Measurements from ENCODE around the gene RIC8A.
"Not testable (repeated sequence)": the region's sequence is repeated elsewhere in the genome, so short reads cannot be mapped to it uniquely, and the experiment has no call there.

The RIC8A gene

DNA sequence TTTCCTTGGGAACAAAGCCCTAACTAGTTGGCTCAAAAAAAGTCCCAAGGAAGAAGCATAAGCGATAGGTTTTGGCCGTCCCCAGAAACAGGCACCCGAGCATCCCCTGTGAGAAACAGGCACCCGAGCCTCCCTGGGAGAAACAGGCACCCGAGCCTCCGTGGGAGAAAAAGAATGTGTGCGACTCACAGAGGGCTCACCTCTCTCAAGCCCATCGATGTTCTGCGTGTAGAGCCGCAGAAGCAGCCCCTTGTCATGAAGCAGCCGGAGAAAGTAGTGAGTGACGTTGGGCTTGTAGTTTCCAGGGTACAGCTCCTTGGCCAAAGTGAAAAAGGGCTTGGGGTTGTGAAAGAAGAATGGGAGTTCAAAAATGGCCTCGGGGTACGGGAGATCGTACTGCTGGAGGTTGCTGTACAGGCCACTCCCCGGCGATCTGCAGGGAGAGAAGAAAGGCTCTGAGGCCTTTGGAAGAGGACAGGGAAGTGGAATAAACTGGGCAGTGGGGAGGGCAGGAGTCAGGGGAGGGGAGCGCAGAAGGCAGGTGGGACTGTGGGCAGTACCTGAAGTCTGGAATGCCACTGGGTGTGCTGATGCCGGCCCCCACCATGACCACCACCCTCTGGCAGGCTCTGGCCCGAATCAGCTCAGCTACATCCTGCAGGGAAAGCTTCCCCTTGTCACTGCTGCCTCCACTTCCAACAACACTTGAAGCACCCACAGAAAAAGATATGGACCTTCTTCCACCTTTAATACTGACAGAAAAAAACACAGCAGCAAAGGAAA, 25.5 kb downstream of the RIC8A start:
- Histone ChIP-seq H3K79me2 (ENCODE audit: control insufficient read depth, insufficient read depth, low read length, unreplicated experiment) (peaks cover 30% of the 10 kb centered on the region), H3K27me3 (ENCODE audit: insufficient read depth, low read length) (no peaks in the 10 kb centered on the region), H3K4me3 (ENCODE audit: low read depth, low read length) (no peak overlapping the region), H3K36me3 (ENCODE audit: insufficient read depth, low read length) (peaks cover 7% of the 10 kb centered on the region; the same call in 1 of the 2 replicates), H3K4me1 (ENCODE audit: control insufficient read depth, insufficient read depth, low read length, unreplicated experiment) (peaks cover 4% of the 10 kb centered on the region), H2AFZ (ENCODE audit: low read length, unreplicated experiment) (no peak overlapping the region), H3K27ac (ENCODE audit: low read depth, low read length) (no peak overlapping the region)

DNA sequence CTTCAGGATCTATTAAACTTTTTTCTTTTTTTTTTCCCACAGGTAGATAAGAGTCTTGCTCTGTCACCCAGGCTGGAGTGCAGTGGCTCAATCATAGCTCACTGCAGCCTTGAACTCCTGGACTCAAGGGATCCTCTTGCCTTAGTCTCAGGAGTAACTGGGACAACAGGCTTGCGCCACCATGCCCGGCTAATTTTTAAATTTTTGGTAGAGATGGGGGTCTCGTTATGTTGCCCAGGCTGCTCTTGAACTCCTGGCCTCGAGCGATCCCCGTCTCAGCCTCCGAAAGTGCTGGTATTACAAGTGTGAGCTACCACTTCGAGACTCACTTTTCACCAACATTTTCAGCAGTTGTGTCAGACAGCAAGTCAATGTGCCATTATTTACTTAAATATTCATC, 27.7 kb downstream of the RIC8A start:
- Histone ChIP-seq H2AFZ (ENCODE audit: low read length, unreplicated experiment) (peak overlapping the region; percentile 96), H3K36me3 (ENCODE audit: insufficient read depth, low read length) (0 out of 2 replicates have a peak, but pooled peaks cover 5% of the 10 kb centered on the region), H3K79me2 (ENCODE audit: control insufficient read depth, insufficient read depth, low read length, unreplicated experiment) (peaks cover 47% of the 10 kb centered on the region), H3K27me3 (ENCODE audit: insufficient read depth, low read length) (no peaks in the 10 kb centered on the region), H3K4me1 (ENCODE audit: control insufficient read depth, insufficient read depth, low read length, unreplicated experiment) (peaks cover 13% of the 10 kb centered on the region), H3K4me3 (ENCODE audit: low read depth, low read length) (peak overlapping the region; percentile 92), H3K27ac (ENCODE audit: low read depth, low read length) (peak overlapping the region; percentile 49; the same call in 1 of the 2 replicates)

DNA sequence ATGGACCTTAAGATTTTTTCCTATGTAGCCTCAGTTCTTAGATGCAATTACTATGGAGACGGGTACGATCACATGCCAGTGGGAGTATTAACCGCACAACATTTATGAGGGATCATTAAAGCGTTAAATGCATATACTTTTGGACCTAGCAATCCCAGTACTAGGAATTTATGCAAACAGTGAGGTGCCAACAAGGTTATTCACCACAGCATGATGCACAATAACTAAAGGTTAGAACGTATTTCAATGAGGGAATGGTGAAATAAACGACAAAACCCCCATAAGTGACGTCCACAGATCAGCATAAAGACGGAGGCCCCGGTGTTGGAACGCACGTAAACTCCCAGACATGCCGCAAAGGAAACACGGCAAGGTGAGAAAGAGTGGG, 28.1 kb downstream of the RIC8A start:
- H3K4me3 ChIP-seq (ENCODE audit: low read depth, low read length) = peak overlapping the region; percentile 92
- H2AFZ ChIP-seq (ENCODE audit: low read length, unreplicated experiment) = peak overlapping the region; percentile 96
- H3K27me3 ChIP-seq (ENCODE audit: insufficient read depth, low read length) = no peaks in the 10 kb centered on the region
- peak overlapping the region; percentile 49 for H3K27ac ChIP-seq (ENCODE audit: low read depth, low read length)
- H3K79me2 ChIP-seq (ENCODE audit: control insufficient read depth, insufficient read depth, low read length, unreplicated experiment) = peaks cover 50% of the 10 kb centered on the region
- H3K36me3 ChIP-seq (ENCODE audit: insufficient read depth, low read length) = 0 out of 2 replicates have a peak, but pooled peaks cover 5% of the 10 kb centered on the region
- H3K4me1 ChIP-seq (ENCODE audit: control insufficient read depth, insufficient read depth, low read length, unreplicated experiment) = peaks cover 13% of the 10 kb centered on the region

DNA sequence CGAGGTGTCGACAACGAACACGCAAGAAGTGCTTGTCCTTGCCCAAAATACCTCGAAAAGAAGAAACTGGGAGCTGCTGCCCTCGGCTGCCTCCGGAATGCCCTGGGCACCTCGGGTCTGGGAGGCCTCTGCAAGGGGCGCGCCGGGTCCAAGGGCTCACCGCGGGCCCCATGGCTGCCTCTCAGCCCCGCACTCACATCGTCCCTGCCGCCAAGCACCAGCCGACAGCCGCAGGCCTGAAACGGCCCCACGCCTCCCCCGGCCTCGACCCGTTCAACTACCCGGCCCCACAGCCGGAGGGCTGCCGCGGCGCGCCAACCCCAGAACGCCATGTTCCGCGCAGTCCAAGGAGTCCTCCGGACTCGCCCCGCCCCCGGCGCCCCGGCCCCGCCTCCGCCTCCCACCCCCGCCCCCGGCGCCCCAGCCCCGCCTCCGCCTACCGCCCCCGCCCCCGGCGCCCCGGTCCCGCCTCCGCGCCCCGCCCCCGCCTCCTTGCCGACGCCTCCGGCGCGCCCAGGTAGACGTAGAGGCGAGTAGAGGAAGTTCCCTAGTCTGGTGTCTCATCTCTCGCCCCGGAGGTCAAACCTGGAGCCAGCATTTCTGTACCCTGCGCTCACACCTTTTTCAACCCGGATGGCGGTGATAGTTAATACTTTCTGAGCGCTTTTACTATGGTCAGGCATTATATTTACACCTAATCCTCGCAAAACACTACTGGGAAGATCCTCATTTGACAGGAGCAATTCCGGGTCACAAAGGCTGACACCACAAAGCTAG, 28.7 kb downstream of the RIC8A start, which contains the start of gene SIRT3:
Gene SIRT3 (minus strand): TSS at position 346 of the 777 bp plus-strand sequence. CDS start 14 bp downstream, at position 332.
- 0 out of 2 replicates have a peak, but pooled peaks cover 5% of the 10 kb centered on the region for H3K36me3 ChIP-seq (ENCODE audit: insufficient read depth, low read length)
- H3K4me3 ChIP-seq (ENCODE audit: low read depth, low read length) = peak within 1 kb of the TSS; percentile 92
- H3K27ac ChIP-seq (ENCODE audit: low read depth, low read length) = peak within 1 kb of the TSS; percentile 92
- H2AFZ ChIP-seq (ENCODE audit: low read length, unreplicated experiment) = peak within 1 kb of the TSS; percentile 96
- peaks cover 52% of the 10 kb centered on the region for H3K79me2 ChIP-seq (ENCODE audit: control insufficient read depth, insufficient read depth, low read length, unreplicated experiment)
- H3K27me3 ChIP-seq (ENCODE audit: insufficient read depth, low read length) = no peaks in the 10 kb centered on the region
- peaks cover 13% of the 10 kb centered on the region for H3K4me1 ChIP-seq (ENCODE audit: control insufficient read depth, insufficient read depth, low read length, unreplicated experiment)

DNA sequence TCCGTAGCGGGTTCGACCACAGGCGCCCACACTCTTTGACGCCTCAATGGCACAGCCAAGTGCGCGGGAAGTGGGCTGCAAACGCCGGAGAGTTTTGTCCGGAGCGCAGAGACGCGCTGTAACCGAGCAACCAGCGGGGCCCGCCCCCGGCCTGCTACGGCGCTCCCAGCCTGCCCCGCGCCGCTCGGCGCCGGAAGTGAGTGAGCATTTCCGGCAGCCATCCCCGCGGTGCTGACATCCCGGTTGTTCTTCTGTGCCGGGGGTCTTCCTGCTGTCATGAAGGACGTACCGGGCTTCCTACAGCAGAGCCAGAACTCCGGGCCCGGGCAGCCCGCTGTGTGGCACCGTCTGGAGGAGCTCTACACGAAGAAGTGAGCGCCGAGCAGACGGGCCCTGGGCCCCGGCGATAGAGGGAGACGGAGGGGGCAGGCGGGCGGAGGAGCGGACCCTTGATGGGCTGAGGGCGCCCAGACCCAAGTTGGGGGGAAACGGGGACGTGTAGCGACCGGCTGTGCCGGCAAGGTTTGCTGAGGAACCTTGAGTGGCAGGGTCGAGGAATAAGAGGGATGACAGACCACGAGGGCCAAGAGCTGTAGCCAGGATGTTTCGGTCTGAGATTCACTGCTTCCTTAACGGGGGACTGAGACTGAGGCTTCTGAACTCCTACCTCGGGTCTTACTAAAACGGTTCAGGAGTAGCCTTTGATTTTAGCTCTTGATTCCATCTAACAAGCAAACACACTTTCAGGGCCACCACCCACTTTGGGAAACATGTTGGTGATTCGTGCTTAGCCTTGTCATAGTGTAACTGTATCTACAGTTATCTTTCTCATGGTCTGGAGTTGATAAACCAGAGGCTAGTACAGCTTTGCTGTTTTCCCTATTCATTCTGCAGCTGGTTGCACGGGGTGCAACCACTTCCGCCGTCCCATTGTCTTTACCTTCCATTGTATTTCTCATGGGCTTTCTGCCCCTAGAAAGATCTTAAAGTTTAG, 29.6 kb downstream of the RIC8A start, which contains the start of gene PSMD13:
Gene PSMD13 (plus strand): TSS at position 203 of the 994 bp plus-strand sequence. CDS start 74 bp downstream, at position 277.
- Histone ChIP-seq H3K27ac (ENCODE audit: low read depth, low read length) (peak within 1 kb of the TSS; percentile 92), H2AFZ (ENCODE audit: low read length, unreplicated experiment) (peak within 1 kb of the TSS; percentile 96), H3K27me3 (ENCODE audit: insufficient read depth, low read length) (no peaks in the 10 kb centered on the region), H3K36me3 (ENCODE audit: insufficient read depth, low read length) (0 out of 2 replicates have a peak, but pooled peaks cover 5% of the 10 kb centered on the region), H3K79me2 (ENCODE audit: control insufficient read depth, insufficient read depth, low read length, unreplicated experiment) (peaks cover 56% of the 10 kb centered on the region), H3K4me3 (ENCODE audit: low read depth, low read length) (peak within 1 kb of the TSS; percentile 92), H3K4me1 (ENCODE audit: control insufficient read depth, insufficient read depth, low read length, unreplicated experiment) (peaks cover 13% of the 10 kb centered on the region)

DNA sequence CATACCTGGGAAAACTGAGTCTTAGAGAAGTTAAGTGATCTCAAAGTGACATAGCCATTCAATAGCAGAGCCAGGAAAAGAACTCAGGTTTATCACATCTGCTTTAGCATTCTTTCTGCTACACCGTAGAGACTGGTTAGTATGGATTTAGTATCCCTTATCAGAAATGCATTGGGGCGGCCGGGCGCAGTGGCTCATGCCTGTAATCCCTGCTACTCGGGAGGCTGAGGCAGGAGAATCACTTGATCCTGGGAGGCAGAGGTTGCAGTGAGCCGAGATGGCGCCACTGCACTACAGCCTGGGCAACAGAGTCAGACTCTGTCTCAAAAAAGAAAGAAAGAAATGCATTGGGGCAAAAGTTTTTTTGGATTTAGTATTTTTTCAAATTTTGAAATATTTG, 30.8 kb downstream of the RIC8A start:
- not testable (repeated sequence) for H3K36me3 ChIP-seq (ENCODE audit: insufficient read depth, low read length); H2AFZ ChIP-seq (ENCODE audit: low read length, unreplicated experiment); H3K27ac ChIP-seq (ENCODE audit: low read depth, low read length); H3K27me3 ChIP-seq (ENCODE audit: insufficient read depth, low read length)
- Histone ChIP-seq H3K79me2 (ENCODE audit: control insufficient read depth, insufficient read depth, low read length, unreplicated experiment) (peaks cover 56% of the 10 kb centered on the region), H3K4me1 (ENCODE audit: control insufficient read depth, insufficient read depth, low read length, unreplicated experiment) (peaks cover 13% of the 10 kb centered on the region), H3K4me3 (ENCODE audit: low read depth, low read length) (peak overlapping the region; percentile 92)

DNA sequence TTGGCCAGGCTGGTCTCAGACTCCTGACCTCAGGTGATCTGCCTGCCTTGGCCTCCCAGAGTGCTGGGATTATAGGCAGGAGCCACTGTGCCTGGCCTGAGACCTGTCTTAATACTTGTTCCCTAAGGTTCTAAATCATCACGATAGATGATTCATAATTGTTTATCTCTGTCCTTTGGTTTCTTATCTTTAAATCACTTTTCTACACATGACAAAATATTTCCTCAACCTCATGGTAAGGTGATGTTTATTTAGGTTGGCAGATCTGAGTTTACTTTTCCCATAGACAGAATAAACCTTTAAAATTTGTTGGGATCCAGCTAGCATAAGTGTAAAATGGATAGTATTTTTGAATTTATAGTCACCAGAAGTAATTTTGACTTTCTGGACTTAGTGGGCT, 32.8 kb downstream of the RIC8A start:
- H3K79me2 ChIP-seq (ENCODE audit: control insufficient read depth, insufficient read depth, low read length, unreplicated experiment) = peaks cover 48% of the 10 kb centered on the region

DNA sequence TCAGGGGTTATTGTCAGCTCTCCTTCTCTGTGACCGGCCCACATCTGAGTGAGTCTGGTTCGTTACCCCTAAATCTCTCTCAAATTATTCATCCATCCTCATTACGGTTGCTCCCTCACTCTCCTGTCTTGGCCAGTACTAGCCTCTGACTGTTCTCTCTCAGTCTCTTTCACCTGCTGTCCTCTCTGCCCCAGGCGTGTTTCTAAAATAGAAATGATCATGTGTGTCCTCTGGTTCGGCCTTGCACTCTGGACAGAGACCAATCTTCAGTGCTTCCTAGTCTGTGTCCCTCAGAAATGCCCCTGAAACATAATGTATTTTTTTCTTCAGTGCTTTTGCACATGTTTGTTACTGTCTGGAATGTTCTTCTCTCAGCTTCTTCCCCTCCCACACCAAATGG, 34.1 kb downstream of the RIC8A start:
- no peaks in the 10 kb centered on the region for H3K27me3 ChIP-seq (ENCODE audit: insufficient read depth, low read length)
- H3K4me1 ChIP-seq (ENCODE audit: control insufficient read depth, insufficient read depth, low read length, unreplicated experiment) = peaks cover 13% of the 10 kb centered on the region
- no peak overlapping the region for H2AFZ ChIP-seq (ENCODE audit: low read length, unreplicated experiment)
- peaks cover 47% of the 10 kb centered on the region for H3K79me2 ChIP-seq (ENCODE audit: control insufficient read depth, insufficient read depth, low read length, unreplicated experiment)
- no peak overlapping the region for H3K4me3 ChIP-seq (ENCODE audit: low read depth, low read length)
- no peak overlapping the region for H3K27ac ChIP-seq (ENCODE audit: low read depth, low read length)
- H3K36me3 ChIP-seq (ENCODE audit: insufficient read depth, low read length) = peaks cover 7% of the 10 kb centered on the region; the same call in 1 of the 2 replicates

More for the DNA sequence above, 32.8 kb downstream of the RIC8A start:
- Histone ChIP-seq H3K27ac (ENCODE audit: low read depth, low read length) (no peak overlapping the region), H3K4me3 (ENCODE audit: low read depth, low read length) (no peak overlapping the region), H3K27me3 (ENCODE audit: insufficient read depth, low read length) (no peaks in the 10 kb centered on the region), H3K36me3 (ENCODE audit: insufficient read depth, low read length) (peaks cover 7% of the 10 kb centered on the region; the same call in 1 of the 2 replicates), H2AFZ (ENCODE audit: low read length, unreplicated experiment) (no peak overlapping the region), H3K4me1 (ENCODE audit: control insufficient read depth, insufficient read depth, low read length, unreplicated experiment) (peaks cover 13% of the 10 kb centered on the region)

DNA sequence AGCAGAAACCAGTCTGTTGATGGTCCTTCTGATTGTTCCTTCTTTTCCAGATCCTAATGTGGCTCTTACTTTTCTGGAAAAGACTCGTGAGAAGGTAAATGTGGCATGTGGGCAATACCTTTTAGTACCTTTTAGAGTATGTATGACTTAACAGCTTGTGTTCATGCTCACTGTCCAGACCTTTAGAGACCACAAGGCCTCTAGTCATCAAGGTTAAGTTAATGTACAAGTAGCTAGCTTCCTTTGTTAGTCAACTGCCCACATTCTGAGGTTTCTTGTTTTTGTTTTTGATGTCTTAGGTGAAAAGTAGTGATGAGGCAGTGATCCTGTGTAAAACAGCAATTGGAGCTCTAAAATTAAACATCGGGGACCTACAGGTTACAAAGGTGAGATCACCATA, 36.9 kb downstream of the RIC8A start:
- Histone ChIP-seq H2AFZ (ENCODE audit: low read length, unreplicated experiment) (no peak overlapping the region), H3K4me1 (ENCODE audit: control insufficient read depth, insufficient read depth, low read length, unreplicated experiment) (no peaks in the 10 kb centered on the region), H3K36me3 (ENCODE audit: insufficient read depth, low read length) (peaks cover 15% of the 10 kb centered on the region)

DNA sequence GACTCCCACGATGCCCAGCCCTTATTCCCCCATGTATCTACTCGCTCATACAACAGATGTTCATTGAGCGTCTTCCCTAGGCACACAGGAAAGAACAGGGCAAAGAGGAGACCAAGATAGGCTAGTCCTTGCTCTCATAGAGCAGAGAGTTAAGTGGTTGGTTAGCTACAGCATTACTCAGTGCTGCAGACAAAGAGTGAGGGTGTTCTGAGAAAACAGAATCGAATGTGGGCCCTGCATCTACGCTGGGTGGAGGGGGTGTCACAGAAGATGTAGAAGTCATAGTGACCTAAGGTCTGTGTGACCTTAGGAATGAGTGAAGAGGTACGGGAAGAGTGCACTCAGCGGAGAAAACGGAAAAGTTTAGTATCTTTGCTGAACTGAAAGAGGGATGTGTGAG, 41.6 kb downstream of the RIC8A start:
- no peak overlapping the region for H2AFZ ChIP-seq (ENCODE audit: low read length, unreplicated experiment)
- H3K4me3 ChIP-seq (ENCODE audit: low read depth, low read length) = no peak overlapping the region
- peaks cover 26% of the 10 kb centered on the region for H3K36me3 ChIP-seq (ENCODE audit: insufficient read depth, low read length)
- no peaks in the 10 kb centered on the region for H3K79me2 ChIP-seq (ENCODE audit: control insufficient read depth, insufficient read depth, low read length, unreplicated experiment)
- no peaks in the 10 kb centered on the region for H3K27me3 ChIP-seq (ENCODE audit: insufficient read depth, low read length)
- H3K4me1 ChIP-seq (ENCODE audit: control insufficient read depth, insufficient read depth, low read length, unreplicated experiment) = no peaks in the 10 kb centered on the region
- H3K27ac ChIP-seq (ENCODE audit: low read depth, low read length) = no peak overlapping the region

More for the DNA sequence above, 36.9 kb downstream of the RIC8A start:
- no peak overlapping the region for H3K4me3 ChIP-seq (ENCODE audit: low read depth, low read length)
- H3K27ac ChIP-seq (ENCODE audit: low read depth, low read length) = no peak overlapping the region
- peaks cover 21% of the 10 kb centered on the region for H3K79me2 ChIP-seq (ENCODE audit: control insufficient read depth, insufficient read depth, low read length, unreplicated experiment)
- no peaks in the 10 kb centered on the region for H3K27me3 ChIP-seq (ENCODE audit: insufficient read depth, low read length)

All from ACC112 (cell line).